Measurements from ENCODE around the gene YPEL3. TPM values are rescaled to one million over a fixed set of nuclear protein-coding genes. Genes with fewer than 3 reads are reported as not detected.

The YPEL3 gene
- polyA plus RNA-seq, 3 donors, result 41.4 to 49.2 (median 42.2) TPM

DNA sequence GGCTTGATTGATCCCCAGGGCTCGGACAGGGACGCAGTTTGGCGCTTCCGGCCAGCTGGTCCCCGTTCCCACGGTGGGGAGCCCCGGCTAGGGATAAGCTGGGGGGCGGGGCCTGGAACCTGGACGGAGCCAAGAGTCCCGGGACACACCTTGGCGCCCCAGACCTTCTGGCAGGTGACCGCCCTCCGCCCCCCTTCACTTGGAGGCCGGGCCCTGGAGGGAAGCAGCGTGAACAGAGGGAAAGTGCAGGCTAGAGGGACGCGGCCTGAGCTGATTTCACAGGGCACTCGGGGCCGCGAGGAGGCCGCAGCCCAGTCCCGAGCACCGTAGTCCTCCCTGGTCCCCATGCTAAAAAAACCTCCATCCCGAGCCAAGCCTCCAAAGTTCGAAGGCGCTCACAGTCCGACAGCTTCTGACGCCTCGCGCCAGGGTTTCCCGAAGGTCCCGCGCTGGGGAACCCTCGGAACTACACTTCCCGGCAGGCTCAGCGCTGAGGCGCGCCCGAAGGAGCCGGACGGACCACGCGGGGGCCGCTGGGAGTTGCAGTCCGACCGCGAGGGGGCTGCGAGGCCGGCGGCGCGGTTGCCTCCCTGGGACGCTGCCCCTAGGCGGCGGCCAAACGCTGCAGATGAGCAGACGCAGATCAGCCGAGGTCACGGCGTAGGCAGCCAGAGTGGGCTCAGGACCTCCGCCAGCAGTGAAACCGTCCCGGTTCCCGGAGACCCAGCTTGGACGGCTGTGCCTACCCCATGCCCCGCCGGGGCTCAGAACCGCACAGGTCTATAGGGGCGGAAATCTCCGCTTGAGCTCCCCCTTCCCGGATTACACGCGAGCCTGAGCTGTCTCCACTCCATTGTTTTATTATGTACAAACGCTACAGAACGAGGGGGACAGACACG is 4.3 kb downstream of the YPEL3 start, which contains the start of gene TBX6:
Gene TBX6, minus strand, starts transcription at position 451 of the 899 bp plus-strand sequence. CDS start 731 bp downstream, outside the sequence.
- DNase-seq (ENCODE audit: low read depth in 3 of 3, low spot score in 2 of 3), result peak; percentile 67 to 86 (median 84)

DNA sequence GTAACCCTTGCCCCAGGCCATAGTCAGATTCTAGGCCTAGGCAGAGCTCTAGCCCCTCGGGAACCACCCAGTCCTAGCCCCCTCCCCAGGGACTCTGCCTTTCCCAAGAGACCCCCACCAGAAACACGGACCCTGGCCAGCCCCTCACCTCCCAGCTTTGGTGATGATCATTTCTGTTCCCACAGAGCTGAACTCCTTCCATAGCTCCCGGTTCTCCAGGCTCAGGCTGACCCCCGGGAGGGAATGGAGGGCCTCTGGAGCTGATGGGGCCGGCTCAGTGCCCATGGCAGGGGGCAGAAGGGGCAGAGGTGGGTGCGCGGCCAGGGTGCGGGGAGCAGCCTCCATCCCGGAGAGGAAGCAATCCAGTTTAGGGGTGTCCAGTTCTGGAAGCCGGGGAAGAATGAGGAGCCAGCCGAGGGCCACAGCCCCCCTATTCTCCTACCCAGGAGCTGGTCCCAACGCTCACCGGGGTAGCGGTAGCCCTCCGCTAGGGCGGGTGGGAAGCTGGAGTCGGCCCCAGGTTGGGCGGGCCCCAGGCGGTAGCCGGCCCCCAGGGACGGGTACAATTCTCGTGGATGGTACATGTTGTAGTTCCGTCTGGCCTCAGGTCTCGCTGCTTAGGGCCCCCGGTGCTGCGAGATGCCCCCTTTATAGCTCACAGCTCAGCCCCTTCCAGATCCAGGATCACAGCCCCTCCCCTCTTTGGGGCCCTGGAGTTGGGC is 5.2 kb downstream of the YPEL3 start:
- no peak for DNase-seq (ENCODE audit: low read depth in 3 of 3, low spot score in 2 of 3)

DNA sequence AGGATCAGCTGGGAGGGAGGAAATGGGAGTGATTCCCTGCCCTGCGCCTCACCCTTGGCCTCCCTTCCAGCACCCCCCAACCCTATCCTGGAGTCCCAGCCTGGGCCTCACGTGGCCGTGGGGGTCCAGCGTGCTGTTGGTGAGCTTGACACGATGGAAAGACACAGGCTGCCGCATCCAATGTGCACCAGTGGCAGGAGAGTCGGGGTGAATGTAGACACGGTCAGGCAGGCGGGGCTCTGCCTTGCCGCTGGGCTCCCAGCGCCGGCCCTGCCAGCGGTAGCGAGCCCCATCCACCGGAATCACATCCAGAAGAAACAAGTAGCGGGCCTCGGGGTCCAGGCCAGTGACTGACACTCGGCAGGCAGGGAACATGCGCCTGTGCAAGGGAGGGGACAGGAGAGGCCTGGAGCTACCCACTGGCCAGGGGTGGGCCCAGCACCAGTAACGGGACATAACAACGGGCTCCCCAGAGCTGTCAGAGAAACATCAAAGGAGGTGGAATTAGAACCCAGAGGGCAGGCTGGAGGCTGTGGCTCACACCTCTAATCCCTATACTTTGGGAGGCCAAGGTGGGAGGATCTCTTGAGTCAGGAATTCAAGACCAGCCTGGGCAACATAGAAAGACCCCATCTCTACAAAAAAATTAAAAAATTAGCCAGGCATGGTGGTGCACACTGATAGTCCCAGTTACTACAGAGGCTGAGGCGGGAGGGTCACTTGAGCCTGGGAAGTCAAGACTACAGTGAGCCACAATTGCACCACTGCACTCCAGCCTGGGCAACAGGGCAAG is 7.0 kb downstream of the YPEL3 start:
- no peak for DNase-seq (ENCODE audit: low read depth in 3 of 3, low spot score in 2 of 3)

DNA sequence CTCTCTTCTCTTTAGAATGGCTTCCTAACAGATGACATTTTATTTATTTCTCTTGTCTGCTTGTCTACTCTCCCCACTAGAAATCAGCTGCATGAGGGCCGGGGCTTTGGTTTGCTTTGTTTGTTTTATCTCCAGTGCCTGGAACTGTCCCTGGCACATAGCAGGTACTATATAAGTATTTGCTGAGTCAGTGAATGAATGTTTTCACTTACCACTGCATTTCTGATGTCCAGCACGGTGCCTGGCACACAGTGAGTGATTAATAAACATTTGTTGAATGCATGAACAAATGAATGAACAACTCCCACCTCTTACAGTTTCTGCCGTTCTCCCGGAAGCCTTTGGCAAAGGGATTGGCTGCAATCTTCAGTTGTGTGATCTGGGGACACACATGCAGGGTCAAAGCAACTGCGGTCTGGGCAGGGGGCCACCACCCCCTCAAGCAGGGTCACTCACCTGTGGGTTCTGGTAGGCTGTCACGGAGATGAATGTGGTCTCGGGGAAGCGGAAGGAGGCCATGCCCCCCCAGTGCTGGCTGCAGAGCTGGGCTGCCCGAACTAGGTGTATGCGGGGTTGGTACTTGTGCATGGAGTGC is 7.7 kb downstream of the YPEL3 start:
- DNase-seq (ENCODE audit: low read depth in 3 of 3, low spot score in 2 of 3), result no peak

DNA sequence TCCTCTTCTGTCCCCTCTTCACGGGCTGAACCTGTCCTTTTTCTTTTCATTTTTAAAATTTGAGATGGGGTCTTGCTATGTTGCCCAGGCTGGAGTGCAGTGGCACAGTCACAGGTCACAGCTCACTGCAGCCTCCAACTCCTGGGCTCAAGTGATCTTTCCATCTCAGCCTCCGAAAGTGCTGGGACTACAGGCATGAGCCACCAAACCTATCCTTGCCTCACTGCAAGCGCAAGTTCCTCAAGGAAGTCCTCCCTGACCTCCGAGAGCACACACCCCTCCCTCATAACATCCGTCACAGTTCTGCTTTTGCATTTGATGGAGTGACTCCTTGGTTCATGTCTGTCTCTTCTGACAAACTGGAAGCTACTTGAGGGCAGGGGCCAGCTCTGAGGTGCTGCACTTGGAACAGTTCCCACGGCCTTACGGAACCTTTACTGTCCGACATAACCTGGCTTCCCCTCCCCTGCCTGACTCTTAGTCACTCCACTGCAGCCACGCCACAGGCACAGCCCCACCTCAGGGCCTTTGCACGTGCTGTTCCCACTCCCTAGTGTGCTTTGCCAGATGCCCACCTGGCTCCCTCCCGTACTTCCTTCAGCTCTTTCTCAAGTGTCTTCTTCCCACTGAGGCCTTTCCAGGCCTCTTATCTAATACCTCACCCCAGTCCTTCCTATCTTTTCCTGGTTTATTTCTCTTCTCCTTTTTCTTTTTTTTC is 8.7 kb downstream of the YPEL3 start:
- DNase-seq (ENCODE audit: low read depth in 3 of 3, low spot score in 2 of 3), result no peak

DNA sequence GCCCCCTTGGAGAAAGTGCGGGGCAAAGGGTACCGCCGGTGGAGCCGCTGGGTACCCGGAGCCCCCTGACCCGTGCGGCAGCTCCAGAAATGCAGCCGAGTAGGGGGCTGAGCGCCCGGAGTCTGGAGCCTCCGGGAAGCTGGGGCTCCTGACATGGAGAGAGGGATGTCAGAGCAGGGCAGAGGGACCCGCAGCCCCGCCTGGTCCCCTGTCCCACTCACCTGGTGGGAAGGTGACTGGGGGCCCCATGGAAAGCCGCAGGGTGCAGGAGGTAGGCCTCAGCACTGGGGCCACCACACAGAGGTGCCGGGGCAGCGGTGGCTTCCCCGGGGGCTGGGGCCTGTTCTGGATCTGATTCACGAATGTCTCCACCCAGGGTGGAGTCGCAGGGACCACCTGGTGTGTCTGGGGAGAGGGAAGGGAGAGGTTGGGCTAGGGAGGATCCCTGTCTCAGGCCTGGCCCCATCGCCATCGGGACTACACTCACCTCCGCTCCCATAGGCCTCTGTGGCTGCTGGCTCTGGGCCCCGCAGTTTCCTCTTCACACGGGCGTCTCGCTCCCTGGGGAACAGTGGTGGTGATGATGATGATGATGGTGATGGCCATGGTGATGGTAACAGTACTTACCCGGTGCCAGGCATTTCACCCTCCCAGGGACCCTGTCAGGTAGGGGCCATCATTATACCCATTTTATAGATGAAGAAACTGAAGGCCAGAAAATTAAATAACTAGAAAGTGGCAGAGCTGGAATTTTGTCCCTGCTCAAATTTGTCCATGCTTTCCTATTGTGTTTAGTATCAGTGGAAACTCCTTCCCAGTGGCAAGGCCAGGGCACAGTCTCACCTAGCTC is 9.5 kb downstream of the YPEL3 start:
- no peak for DNase-seq (ENCODE audit: low read depth in 3 of 3, low spot score in 2 of 3)

DNA sequence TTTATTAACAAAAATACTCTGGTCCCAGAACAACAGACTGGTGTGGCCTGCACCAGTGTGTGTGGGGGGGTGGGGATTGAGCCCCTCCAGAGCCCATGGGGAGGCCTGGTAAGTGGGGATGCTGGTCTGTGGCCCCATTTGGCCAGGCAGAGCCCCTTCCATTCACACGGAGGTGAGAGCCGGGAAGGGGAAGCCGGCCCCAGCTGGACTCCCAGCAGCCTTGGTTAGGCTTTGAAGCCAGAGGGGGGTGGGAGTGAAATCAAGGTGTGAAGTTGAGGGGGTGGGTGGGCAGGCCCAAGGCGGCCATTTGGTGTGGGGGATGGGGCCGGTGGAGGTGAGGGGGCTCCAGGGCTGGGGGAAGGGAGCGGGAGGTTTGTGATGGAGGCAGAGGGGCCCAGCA is 10.2 kb downstream of the YPEL3 start:
- no peak for DNase-seq (ENCODE audit: low read depth in 3 of 3, low spot score in 2 of 3)

DNA sequence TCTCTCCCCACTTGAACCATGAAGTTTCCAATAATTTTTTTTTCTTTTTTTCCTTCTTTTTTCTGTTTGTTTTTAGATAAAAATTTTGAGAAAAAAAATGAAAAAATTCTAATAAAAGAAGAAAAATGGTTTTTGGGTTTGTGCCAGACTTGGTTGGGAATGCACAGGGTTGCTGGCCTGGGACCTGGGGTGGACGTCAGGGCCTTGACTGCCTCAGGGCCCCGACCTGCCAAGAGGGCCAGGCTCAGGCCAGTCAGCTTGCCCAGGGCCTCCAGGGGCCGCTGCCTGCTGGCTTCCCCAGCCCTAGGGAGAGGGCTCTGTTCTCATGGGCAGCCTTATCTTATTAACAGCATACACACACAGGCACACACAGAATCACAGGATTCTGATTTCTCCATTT is 10.8 kb downstream of the YPEL3 start:
- DNase-seq (ENCODE audit: low read depth in 3 of 3, low spot score in 2 of 3), result no peak

DNA sequence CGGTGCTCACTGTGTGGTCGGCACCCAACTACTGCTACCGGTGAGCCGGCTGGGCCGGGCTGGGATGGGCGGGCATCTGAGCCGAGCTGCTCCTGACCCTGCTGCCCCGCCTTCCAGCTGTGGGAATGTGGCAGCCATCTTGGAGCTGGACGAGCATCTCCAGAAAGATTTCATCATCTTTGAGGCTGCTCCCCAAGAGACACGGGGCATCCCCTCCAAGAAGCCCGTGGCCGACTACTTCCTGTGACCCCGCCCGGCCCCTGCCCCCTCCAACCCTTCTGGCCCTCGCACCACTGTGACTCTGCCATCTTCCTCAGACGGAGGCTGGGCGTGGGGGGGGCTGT is 11.2 kb downstream of the YPEL3 start:
- no peak for DNase-seq (ENCODE audit: low read depth in 3 of 3, low spot score in 2 of 3)

DNA sequence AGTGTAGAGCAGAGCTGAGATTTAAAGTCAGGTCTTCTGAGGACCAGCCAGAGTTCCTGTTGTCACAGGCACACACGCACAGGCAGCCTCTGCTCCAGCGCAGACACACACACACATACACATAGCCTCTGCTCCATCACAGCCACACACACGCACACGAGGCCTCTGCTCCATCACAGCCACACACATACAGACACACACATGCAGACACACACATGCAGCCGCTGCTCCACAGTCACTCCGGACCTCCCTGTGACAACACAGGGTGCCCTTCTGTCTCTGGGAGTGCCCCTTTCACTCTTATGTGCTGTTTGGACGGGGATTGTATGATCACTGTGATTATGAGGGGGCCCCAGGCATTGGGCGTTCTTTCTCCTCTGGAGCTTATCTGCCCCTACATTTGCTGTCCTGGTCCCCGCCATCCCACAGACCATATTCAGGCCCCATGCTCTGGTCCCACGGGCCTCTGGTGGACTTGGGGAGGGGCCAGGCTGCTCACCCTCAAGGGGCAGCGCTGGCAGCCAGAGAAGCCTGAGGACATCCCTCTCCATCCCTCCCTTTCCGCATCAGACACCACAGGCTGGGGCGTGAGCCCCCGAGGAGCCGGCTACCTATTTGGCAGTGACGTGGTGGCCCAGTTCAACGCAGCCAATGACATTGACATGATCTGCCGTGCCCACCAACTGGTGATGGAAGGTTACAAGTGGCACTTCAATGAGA is 11.8 kb downstream of the YPEL3 start:
- DNase-seq (ENCODE audit: low read depth in 3 of 3, low spot score in 2 of 3), result no peak

DNA sequence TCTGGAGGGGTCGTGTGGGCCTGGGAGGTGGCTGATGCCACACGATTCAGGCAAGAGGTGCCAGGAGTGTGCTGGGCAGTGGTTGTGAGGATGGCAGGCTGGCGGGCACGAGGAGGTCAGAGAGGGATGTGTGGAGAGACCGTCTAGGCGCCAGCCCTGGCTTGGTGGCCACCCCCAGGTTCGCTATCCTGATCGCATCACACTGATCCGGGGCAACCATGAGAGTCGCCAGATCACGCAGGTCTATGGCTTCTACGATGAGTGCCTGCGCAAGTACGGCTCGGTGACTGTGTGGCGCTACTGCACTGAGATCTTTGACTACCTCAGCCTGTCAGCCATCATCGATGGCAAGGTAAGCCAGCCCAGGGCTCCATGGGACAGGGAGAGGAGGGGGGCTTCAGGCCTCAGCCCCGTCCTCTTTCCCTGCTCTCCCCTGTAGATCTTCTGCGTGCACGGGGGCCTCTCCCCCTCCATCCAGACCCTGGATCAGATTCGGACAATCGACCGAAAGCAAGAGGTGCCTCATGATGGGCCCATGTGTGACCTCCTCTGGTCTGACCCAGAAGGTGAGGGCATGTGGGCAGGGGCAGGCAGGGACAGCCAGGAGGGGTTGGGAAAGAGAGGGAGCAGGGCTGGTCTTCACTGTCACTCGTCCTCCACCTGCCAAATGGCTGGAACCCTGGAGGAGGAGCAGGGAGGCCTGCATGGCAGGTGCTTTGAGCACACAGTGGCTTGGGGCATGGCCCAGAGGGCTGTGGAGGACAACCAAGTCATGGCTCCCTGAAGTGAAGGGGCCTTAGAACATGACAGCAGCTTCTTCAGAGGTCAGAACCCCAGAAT is 12.6 kb downstream of the YPEL3 start:
- DNase-seq (ENCODE audit: low read depth in 3 of 3, low spot score in 2 of 3), result no peak

DNA sequence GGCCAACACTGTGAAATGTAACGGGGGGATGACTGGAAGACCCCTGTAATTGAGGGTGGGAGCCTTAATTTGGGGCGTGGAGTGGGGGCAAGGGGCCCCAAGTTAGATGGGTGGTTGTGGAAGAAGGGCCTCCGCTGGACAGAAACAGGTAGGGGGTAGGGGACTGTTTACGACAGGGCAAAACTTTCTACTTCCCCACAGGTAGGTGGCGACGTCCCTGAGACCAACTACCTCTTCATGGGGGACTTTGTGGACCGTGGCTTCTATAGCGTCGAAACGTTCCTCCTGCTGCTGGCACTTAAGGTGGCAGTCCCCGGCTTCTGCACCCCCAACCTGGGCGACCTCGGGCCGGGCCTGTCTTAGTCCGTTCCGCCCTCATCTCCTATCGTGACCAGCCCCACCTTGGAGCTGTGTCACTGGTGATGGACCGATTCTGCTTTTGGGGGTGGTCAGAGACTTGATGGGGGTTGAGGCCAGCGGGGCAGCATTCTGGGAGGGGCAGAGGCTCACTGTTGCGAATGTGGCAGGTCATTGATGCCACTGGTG is 13.4 kb downstream of the YPEL3 start:
- DNase-seq (ENCODE audit: low read depth in 3 of 3, low spot score in 2 of 3), result no peak

DNA sequence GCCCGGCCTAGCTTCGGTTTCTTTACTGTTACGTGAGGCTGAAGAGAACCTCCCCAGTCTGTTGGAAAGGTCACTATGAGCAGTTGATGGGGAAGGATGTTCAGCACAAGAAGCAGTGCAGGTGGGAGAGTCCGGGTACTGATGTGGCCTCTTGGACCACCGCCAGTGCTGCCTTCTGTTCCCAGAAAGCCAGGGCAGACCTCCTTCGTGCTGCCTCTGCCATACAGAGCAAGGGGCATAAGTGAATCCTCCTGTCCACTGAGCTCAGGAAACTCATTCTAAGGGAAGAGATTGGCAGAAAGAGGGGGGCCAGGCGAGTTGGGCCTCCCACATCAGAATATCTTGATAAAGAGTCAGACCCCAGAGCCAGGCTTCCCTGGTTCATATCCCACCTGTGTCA is 16.5 kb downstream of the YPEL3 start:
- no peak for DNase-seq (ENCODE audit: low read depth in 3 of 3, low spot score in 2 of 3)

DNA sequence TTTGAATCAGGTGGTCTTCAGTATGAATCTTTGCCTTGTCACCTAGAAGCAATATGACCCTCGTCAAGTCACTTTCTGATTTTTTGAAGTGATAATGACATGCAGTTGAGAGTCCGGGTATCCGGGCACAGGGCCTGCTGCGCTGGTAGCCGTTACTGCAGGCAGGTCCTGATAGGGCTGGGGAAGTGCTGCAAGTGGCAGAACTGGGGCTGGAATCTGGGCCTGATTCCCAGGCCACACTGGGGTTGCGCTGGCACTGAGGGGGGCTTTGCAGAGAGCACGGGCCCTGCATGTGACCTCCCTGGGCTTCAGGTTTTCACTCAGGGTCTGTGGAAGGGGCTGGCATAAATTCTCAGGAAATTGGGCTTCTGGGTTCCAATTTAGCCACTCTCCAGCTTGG is 17.3 kb downstream of the YPEL3 start:
- no peak for DNase-seq (ENCODE audit: low read depth in 3 of 3, low spot score in 2 of 3)

DNA sequence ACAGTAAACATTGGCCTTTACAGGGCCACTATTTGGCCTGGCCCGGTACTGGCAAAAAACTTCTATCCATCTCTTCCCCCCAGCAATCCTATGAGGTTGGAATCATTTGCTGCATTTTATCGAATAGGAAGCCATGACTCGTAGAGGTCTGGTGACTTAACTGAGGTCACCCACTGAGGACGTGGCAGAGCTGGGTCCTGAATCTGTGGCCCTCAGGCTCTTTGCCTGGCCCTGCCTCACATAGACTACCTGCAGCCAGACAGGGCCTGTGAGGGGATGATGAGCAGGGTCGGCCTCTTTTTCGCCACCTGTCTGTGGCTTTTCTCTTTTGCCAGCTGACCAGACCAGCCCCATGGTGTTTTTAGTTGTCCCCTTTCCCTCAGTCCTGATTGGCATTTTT is 18.4 kb downstream of the YPEL3 start:
- no peak for DNase-seq (ENCODE audit: low read depth in 3 of 3, low spot score in 2 of 3)

DNA sequence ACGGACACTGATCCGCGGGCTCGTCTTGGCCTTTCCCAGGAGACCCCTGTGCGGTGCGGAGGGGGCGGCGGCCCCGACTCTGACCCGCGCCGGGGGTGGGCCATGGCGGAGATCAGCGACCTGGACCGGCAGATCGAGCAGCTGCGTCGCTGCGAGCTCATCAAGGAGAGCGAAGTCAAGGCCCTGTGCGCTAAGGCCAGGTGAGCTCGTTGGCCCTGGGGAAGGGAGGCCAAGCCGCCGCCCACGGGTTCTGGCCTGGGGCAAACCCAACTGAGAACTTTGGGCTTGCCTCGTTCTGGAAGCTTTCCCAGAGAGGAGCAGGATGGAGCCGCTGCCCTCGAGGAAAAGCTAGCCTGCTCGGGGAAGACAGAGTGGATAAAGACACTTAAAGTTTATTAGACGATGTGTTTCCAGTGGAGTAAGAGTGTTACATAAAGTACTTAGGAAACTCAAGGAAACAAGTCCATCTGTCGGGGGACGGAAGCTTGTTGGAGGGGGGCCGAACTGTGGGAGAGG is 19.7 kb downstream of the YPEL3 start:
- DNase-seq (ENCODE audit: low read depth in 3 of 3, low spot score in 2 of 3), result no peak

All from right renal cortex interstitium (tissue), 3 donors.